ENCODE data around the gene SUN2. TPM values are rescaled to one million over a fixed set of nuclear protein-coding genes. Genes with fewer than 3 reads are reported as not detected.

Gene SUN2, protein sequence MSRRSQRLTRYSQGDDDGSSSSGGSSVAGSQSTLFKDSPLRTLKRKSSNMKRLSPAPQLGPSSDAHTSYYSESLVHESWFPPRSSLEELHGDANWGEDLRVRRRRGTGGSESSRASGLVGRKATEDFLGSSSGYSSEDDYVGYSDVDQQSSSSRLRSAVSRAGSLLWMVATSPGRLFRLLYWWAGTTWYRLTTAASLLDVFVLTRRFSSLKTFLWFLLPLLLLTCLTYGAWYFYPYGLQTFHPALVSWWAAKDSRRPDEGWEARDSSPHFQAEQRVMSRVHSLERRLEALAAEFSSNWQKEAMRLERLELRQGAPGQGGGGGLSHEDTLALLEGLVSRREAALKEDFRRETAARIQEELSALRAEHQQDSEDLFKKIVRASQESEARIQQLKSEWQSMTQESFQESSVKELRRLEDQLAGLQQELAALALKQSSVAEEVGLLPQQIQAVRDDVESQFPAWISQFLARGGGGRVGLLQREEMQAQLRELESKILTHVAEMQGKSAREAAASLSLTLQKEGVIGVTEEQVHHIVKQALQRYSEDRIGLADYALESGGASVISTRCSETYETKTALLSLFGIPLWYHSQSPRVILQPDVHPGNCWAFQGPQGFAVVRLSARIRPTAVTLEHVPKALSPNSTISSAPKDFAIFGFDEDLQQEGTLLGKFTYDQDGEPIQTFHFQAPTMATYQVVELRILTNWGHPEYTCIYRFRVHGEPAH
- 24.5 to 40.5 TPM (median 38.6 TPM) in 5 replicates for total RNA-seq (2022; extraction: Qiagen RNA extraction)

GRCh38 chr22:38755911-38756532, at the start of gene SUN2:
Gene SUN2 (minus strand): TSS chr22:38755998. CDS start chr22:38752628, 3,370 bp downstream.

DNA sequence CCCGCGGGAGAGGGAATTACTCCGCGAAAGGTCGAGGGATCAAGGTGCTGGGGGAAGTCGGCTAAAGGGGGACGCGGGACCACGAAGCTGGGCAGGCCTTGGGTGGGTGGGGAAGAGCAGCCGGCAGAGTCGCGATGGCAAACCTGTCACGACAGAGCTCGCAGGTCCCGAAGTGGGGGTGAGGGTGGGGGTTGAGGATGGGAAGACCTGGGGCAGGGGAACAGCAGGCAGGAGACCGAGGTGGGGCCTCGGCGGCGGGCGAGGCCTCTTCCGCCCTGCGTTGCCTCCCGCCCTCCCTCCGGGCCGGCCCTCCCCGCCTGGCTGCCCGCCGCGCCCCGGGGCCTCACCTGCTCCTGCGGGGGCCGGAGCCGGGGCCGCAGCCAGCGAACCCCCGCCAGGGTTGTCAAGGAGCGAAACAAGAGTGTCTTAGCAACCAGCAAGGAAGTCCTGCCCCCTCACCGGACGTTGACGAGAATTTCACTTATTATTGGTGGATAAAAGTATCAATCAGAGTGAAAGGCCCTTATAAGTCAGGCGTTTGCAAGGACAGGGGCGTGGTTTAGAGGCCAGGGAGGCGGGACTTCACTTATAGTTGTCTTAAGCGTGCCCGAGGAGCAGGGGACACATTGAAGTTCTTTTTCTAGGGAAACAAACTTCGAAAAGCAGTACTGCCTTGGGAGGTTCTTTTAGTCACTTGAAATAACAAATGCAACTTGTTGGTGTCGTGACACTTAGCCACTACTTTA, 38.1 kb upstream of the SUN2 start, which contains the start of gene DNAL4:
Gene DNAL4, minus strand, starts transcription at position 423 of the 746 bp plus-strand sequence. CDS start 11,412 bp downstream, outside the sequence.

GRCh38 chr22:38705235-38706100, 50.3 kb downstream of the SUN2 start, which contains the start of gene GTPBP1:
Gene GTPBP1 (plus strand): TSS chr22:38705944. CDS start chr22:38705956, 12 bp downstream.

DNA sequence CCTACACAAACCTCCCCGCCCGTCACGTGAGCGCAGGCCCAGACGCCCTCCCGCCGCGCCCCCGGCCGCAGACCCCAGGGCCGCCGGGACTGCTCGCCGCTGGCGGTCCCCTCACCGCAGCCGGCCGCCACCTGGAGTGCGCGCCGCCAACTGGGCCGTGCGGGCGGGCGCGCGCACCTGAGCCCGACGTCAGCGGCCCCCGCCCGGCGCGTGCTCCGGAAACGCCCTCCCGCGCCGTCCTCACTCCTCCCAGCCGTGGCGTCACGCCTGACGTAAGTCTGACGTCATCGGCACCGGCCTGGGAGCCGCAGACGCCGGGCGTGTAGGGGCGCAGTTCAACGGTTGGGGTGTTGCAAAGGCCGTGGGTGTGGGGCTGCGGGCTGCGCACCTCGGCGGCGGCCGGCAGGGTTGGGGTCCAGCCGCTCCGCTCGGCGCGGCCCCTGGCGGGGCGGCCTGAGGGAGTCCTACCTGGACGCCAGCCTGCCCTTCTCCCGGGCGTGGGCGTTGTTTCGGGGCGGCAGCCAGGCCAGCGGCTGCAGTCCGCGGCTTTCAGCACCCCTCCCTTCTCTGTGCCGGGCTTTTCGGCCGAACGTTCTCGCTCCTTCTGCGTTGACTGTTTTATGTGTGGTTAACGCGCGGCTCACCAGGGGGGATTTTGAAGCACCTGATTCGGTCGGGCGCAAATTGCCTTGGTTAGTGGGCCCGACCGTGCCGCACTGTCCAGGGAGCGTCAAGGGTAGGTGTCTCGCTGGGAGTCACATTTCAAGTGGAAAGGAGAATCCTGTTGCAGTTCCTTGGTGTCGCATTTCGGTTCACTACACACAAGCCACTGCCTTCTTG, 54.8 kb downstream of the SUN2 start, which contains the start of gene JOSD1:
Gene JOSD1, minus strand, starts transcription at position 155 of the 840 bp plus-strand sequence. CDS start 956 bp downstream, outside the sequence.

Other genes with a start within 250 kb of the SUN2 start
- 77.5 to 121 TPM (median 113 TPM) in 5 replicates for gene DDX17, start 249.7 kb downstream of the SUN2 start, total RNA-seq (2022; extraction: Qiagen RNA extraction)
- gene DMC1, start 185.8 kb downstream of the SUN2 start, total RNA-seq (2022; extraction: Qiagen RNA extraction) = 3.1 to 5.8 TPM (median 3.4 TPM) in 5 replicates
- 0.47 to 0.68 TPM (median 0.62 TPM) in 5 replicates for gene FAM227A, start 99.6 kb downstream of the SUN2 start, total RNA-seq (2022; extraction: Qiagen RNA extraction)
- gene CBY1, start 99.4 kb downstream of the SUN2 start, total RNA-seq (2022; extraction: Qiagen RNA extraction) = 14.6 to 16.1 TPM (median 15.0 TPM) in 5 replicates
- gene TOMM22, start 74.0 kb downstream of the SUN2 start, total RNA-seq (2022; extraction: Qiagen RNA extraction) = 67.2 to 88.7 TPM (median 77.4 TPM) in 5 replicates
- gene JOSD1, start 55.1 kb downstream of the SUN2 start, total RNA-seq (2022; extraction: Qiagen RNA extraction) = 27.5 to 32.6 TPM (median 31.2 TPM) in 5 replicates
- 5.8 to 10.7 TPM (median 9.7 TPM) in 5 replicates for gene GTPBP1, start 50.1 kb downstream of the SUN2 start, total RNA-seq (2022; extraction: Qiagen RNA extraction)
- gene DNAL4, start 38.1 kb upstream of the SUN2 start, total RNA-seq (2022; extraction: Qiagen RNA extraction) = 7.8 to 9.8 TPM (median 8.7 TPM) in 5 replicates
- gene NPTXR, start 88.0 kb upstream of the SUN2 start, total RNA-seq (2022; extraction: Qiagen RNA extraction) = 8.0 to 11.1 TPM (median 9.3 TPM) in 5 replicates
- gene CBX6, start 116.2 kb upstream of the SUN2 start, total RNA-seq (2022; extraction: Qiagen RNA extraction) = 21.0 to 32.5 TPM (median 30.6 TPM) in 5 replicates
- 0.12 TPM in 1 of 5 replicates, not detected in the others for gene APOBEC3A, start 201.6 kb upstream of the SUN2 start, total RNA-seq (2022; extraction: Qiagen RNA extraction)
- 26.4 to 32.3 TPM (median 29.2 TPM) in 5 replicates for gene APOBEC3B, start 226.3 kb upstream of the SUN2 start, total RNA-seq (2022; extraction: Qiagen RNA extraction)

All from A549 treated with dexamethasone at 1 μM for 4 hours (cell line).